GM21526 (cell line): ENCODE data around the gene PELI1.
"Not testable (repeated sequence)": the region's sequence is repeated elsewhere in the genome, so short reads cannot be mapped to it uniquely, and the experiment has no call there.

Source experiments
- ATAC-seq: cut with Tn5 transposase; IDR thresholded peaks from one replicate; pipeline ENCODE4 v1.9.1; 2021; ENCODE audit warnings: moderate library complexity; ENCODE audit not compliant: unreplicated experiment, low FRiP score

Gene PELI1

DNA sequence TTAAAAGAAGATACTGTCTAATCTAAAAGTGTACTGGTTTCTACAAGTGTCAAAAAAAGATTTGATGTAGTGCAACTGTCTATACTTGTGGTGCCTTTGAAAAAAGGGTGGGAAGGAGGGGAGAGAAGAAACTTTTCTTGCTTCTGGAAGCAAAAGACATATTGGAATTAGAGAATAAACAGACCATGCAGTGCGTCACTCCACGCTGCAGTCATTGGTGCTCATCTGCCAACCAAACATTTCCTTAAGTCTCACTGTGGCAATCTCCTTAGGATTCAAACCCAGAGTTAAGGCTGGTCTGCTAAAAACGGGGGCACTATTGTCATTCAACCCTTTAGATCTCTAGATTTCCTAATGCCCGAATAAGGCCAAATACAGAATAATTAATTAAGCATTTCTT lies 50.9 kb downstream of the PELI1 start:
- no peak for ATAC-seq

DNA sequence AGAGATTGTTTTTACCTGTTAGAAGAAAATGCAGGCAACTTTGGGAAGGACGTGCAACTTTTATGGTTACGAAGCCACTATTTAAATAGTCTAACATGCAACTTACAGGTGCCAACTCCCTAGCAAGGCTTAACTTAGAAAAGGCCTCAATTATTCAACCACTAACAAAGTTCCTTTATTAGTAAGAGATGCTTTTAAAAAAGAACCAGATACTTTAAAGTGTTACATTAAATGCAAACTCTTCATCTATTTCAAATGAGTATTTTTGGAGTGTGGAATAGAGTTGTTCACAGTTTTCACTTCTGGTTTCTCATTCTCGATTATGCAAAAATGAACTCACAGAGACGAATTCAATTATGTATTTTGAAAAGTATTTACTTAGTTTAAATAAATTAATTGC lies 51.7 kb downstream of the PELI1 start:
- ATAC-seq = peak; percentile 53

DNA sequence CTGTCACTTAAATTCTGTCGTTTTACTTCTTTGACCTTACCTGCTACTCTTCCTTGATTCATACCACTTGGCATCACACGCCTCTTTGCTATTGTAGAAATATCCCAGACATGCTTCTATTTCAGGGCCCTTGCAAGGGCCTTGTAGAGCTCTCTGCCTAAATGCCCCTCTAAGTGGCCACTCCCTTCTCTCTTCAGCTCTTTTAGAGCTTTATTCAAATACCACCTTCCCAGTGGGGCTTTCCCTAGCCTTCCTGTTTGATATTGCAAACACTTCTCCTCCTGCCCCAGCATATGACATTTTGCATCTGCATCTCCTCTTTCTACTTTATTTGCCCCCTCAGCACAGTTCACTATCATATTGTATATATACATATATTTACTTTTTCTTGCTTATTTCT lies 54.0 kb downstream of the PELI1 start:
- no peak for ATAC-seq

DNA sequence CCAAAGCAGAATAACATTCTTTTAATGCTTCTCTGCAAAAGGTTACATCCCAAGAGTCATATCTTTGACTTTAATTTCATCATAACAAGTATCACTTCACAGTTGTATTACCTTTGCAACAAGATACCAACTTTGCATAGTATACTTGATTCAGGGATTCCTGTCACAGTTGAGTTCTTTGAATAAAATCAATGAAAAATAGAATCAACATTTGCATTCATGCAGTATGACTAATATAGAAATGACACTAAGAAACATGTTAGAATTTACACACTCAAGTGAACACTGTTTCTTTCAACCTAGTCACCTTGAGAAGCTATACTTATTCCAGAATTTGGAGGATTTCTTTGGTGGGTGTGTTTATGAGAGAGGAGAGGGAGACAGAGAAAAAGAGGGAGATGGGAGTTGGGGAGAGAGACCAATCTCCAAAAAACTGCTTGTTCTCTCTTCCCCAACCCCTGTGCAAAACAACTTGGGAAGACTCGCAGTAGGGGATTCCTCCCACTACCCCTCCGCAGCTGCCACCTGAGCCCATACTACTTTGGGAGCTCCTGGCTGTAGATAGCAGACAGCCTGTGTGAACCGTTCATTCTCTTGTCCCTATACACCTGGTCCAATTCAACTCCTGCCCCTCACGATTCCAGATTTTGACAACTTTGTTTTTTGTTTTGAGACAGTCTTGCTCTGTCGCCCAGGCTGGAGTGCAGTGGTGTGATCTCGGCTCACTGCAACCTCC lies 57.7 kb downstream of the PELI1 start:
- no peak for ATAC-seq

DNA sequence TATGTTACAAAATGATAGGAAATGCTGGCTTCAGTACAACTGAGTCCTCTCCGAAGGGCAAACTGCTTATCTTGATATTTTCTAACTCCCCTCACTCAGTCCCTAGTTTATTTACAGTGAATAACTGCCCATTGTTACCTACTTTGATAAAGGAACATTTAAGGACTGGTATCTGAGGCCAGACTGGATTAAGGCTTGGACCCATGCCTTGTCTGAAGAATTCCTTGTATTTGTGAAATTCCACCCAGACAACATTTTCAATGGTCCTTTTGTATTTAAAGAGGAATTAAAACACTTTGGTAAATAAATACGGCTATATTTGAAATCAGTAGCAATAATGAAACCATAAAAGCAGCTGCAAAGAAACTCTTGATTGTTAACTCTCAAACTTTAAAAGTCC lies 58.3 kb downstream of the PELI1 start:
- no peak for ATAC-seq

DNA sequence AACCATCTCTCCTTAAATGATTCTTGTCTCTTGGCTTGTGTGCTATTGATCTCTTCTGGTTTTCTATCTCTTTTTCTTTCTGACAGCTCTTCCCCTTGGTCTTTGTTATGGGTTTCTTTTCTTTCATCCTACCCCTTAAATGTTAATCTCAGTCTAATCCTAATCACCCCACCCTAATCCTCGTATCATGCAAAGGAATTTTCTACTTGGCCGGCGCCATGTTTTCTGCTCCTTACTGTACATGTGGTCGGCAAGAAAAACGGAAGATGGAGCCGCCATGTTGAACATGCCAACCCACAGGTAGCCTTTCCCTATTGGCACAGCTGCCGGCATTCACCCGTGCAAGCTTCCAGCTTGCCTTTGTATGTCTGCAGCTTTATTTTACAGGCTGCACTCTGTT lies 63.2 kb downstream of the PELI1 start:
- ATAC-seq = no peak

DNA sequence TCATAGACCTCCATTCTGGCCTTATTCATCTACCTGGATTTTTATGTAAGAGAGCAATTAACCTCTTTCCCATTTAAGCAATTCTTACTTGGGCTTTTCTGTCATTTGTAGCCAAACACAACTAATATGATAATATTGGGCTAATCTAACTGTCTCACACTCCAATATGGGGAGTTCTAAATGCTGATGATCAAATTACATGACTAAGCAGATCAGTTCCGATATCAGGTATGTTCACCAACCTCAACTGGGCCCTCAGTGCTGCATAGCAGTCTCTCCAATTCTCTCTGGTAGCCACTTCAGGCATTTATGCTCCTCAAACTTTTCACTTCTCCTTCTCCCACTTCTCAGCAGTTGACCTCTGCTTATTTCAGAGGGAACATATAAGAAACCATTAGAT lies 64.0 kb downstream of the PELI1 start:
- no peak for ATAC-seq

DNA sequence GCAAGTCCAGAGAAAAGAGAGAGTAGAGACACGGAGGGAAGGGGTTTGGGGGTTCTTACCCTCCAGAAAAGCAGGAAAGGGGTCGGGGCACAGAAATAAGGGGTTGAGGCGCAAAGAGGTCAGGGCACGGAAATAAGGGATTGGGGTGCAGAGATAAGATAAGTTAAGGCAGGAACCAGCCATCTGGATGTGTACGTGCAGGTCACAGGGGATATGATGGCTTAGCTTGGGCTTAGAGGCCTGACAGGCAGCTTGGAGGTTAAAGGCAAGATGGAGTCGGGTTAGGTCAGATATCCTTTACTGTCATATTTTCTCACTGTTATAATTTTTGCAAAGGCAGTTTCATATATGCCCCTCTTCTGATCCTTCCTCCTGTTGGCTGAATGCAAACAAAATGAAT lies 64.5 kb downstream of the PELI1 start:
- ATAC-seq = not testable (repeated sequence)

DNA sequence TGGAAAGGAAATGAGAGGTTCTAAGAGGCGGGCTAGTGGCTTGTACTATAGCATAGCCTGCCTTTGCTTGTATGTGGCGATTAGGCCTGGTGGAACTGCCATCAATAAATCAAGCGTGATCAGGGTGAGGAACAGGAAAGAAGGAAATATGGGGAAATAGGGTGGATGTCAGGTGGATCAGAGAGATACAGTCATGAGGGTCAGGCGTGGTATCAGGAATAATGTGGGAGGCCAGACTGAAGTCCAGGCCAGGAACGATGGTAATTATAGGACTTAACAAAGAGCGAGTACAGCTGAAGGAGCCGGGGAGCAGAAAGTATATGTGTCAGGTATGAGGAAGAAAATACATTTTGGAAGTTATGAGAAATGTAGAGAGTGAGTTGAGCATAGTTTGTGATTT lies 67.4 kb downstream of the PELI1 start:
- not testable (repeated sequence) for ATAC-seq

DNA sequence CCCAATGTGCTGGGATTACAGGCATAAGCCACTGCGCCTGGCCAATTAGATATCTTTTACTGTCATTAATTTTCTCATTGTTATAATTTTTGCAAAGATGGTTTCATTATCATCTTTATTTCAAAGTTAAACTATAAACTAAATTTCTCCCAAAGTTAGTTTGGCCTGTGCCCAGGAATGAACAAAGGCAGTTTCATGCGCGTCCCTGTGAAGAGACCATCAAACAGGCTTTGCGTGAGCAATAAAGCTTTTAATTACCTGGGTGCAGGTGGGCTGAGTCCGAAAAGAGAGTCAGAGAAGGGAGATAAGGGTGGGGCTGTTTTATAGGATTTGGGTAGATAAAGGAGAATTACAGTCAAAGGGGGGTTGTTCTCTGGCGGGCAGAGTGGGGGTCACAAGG lies 69.6 kb downstream of the PELI1 start:
- not testable (repeated sequence) for ATAC-seq

DNA sequence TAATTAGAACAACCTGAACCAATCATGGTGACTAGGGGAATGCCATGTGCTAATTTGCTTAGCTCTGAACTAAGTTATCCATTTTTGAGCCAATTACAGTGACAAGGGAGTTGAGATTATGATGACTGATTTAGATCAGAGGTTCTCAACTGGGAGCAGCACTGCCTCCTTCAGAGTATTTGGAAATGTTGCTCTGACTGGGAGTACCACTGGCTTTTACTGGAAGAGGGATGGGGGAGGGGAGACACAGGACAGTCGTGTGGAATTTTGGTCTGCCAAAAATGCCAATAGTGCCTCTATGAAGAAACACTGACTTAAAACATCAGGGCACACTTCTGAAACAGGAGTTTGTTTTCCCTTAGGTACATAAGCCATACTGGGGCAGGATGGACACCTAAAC lies 76.9 kb downstream of the PELI1 start:
- ATAC-seq = no peak

DNA sequence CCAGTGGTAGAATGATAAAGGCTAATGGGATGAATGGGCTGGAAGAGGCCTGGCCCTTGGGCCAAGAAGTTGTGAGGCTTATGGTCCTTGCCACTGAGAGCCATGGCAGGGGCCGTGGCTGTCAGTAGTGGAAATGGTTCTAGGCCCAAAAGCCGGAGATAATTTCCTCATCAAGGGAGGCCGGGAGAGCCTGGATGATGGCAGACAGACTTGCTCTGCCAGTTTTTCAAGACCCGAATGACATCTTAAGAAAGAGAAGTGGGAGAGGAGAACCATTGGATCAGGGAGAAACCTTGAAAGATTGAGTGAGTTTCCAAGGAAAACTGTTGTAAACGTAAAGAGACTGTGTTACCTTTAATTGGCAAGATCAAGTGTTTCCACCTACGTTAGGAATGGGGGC lies 78.7 kb downstream of the PELI1 start:
- ATAC-seq = no peak

DNA sequence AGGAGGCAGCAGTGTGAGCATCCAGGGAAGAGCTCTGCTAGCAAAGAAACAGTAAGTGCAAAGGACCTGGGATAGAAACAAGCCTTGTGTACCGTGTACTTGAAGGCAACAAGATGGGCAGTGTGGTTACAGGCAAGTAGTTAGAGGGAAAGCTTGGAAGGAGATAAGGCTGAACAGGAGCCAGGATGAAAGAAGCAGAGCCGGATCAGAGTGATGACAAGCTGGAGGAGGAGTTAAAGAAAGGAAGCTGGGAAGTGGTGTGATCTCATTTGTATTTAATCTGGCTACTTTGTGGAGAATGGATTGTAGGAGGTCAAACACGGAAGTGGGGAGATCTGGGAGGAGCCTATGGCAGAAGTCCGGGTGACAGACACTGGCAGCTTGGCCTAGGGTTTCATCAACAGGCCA lies 80.3 kb downstream of the PELI1 start:
- ATAC-seq = no peak

DNA sequence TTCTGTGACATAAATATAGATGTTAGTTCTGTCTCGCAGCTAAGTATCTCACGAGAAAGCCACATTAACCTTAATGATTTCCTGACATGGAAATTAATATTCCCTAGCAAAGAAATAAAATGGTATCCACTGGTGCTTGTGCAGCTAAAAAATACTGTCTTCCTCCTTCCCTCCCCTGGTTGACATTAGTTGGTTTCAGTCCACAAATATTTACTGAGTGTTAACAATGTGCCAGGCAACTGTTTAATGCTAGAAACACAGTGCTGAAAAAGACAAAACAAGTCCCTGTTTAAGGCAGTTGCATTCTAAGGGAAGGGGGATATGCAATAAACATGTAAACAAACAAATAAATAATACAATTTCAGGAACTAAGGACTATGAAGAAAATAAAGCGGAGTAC lies 80.8 kb downstream of the PELI1 start:
- ATAC-seq = no peak

DNA sequence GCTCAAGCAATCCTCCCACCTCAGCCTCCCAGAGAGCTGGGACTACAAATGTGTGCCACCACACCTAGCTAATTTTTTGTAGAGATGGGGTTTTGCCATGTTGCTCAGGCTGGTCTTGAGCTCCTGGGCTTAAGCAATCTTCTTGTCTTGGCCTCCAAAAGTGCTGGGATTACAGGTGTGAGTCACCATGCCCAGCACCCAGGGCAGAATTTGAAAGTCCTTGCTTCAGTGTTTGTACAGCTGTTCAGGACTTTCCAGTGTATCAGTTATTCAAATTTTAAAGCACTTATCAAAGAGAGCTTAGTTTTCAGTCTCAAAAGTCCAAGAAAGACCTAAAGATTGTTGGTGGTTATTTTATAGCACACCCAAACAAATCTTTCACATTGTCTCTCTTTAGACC lies 81.4 kb downstream of the PELI1 start:
- ATAC-seq = no peak

DNA sequence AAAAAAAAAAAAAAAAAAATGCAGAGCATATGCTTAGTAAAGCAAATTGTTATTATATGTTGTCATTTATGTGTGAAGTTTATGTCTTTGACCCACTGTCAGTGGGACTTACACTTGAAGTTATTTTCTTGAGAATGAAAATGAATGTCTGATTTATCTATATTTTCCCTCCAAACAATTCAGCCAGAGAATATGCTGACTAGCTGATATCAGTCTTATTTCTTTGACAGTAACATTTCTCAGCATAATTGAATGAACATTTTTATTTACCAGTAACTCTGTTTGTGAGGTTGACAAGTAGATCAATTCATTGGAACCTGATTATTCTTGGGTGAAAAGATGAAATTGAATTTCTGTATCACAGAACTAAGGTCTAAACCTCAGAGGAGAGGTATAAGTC lies 85.0 kb downstream of the PELI1 start:
- no peak for ATAC-seq

DNA sequence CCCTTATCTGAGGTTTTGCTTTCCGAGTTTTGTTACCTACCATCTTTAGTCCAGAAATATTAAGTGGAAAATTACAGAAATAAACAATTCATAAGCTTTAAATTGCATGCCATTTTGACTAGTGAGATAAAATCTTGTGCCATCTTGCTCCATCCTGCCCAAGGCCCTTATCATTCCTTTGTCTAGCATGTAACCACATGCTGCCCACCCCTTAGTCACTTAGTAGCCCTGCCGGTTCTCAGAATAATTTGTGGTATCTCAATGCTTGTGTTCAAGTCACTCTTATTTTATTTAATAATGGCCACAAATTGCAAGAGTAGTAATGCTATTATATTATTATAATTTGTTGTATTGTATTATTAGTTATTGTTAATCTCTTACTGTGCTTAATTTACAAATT lies 88.2 kb downstream of the PELI1 start:
- ATAC-seq = no peak

DNA sequence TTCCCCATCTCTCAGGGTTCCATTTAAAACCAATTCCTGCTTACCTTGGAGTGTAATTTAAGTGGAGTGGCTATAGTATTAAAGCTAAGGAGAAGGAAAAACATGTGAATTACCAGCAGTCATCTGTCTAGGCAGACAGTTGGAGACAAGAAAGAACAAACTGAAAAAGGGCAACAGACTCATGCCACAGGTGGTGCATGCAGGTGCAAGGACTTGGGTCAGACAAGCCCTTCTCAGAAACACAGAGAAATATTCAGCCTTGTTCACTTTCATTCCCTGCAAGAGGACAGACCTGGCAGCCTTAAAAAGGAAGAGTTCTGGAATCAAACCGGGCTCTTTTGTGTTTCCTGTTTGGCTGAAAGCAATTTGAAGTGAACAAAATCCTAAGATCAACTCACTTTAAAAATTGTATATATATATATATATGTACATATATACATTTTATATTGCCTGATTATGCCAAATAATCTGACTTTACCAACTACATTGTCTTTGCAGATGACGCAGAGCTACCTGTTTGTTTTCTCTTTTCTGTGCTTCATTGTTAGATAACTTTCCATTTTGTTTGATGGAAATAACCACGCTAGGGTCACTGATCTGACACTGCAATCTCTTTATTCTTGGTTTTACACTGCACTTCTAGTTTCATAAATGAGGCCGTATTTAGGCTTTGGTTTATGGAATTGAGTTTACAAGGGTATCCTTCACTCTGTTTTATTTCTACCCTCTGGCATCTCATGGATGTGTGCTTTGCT lies 89.9 kb downstream of the PELI1 start:
- ATAC-seq = no peak

DNA sequence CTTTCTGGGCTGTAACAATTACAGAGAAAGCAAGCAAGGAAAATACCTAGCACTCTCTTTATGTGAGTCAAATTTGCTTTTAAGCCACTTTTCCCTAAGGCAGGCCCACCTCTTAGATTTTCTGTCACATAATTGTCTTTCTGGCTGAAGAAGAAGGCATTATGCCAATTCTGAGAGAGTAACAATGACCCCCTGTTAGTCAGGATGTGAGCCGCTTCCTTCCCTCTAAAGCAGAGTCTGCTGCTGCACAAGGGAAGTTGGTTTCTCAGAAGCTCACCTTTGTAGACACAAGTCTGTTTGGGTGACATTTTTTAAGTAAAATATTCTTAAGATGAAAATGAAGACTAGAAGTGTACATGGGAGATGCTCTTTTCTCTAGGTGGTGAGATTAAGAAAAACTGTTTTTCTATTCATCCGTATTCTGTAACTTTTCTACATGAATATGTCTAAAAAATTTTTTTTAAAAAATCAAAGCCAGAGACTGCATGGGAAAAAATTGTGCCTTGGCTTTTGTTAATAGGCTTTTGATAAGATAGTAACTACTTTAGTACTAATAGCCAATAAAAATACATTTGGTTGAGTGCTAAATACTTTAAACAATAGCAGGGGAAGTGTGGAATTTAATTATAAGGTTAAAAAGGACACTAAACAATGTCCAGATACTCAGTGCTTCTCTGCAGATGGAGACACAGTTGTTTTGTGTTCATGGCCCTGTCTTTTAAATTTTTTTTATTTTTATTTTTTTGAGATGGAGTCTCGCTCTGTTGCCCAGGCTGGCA lies 91.6 kb downstream of the PELI1 start:
- ATAC-seq = no peak

DNA sequence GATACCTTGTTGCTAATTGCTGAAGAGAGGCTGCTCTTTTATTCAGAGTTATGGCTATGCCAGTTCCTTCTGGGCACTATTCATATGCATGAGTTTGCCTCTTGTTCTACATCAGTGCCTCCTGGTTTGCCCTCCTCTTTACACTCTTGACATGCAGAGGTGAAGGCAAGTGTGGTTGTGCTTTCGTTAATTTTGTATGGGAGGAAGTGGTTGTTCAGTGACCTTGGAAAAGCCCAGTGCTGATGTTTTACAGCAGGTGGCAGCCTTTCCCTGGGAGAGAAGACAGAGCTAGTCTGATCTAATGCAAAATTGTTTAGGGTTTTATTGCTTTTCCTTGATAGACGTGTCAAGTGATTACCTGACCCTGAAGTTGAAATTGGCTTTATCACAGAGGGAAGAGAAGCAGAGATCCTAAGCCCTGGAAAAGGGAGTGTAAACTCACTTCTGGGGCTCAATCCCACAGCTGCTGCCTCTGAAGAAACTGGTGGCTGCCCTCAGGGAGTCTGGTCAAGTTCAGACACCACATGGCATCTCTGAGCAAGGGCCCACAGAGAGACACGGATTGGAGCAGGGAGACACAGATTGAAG lies 94.5 kb downstream of the PELI1 start:
- ATAC-seq = no peak

DNA sequence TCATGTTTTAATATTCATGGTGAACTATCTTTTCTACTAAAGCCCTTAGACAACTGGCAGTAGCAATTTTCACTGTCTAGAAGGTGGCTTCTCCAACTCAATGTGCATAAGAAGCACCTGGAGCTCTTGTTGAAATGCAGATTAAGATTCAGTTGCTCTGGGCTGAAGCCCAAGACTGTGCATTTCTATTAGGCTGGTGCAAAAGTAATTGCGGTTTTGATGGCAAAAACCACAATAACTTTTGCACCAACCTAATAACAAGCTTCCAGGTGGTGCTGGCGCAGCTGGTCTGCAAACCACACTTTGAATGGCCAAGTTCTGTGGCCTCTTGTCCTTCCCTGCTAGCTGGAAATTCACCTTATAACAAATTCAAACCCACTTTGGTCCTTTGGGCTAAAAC lies 98.3 kb downstream of the PELI1 start:
- no peak for ATAC-seq
